Stimulated activated CD8-positive, alpha-beta memory T cell treated with anti-CD3 and anti-CD28 coated beads, Interleukin-4, amount 100 ng/mL, for 1 hour (primary cell): ENCODE data around the gene SLC35C1.

Experiments used
- DNase-seq, 2 donors: peaks; one replicate each; pipeline ENCODE4 v3.0.0-alpha.2; 2020; ENCODE audit warnings: low read depth in 2 of 2, low spot score in 1 of 2

SLC35C1 gene

GRCh38 chr11:45804761-45805304 lies at the start of gene SLC35C1:
TSS of gene SLC35C1 (plus strand) at chr11:45805149. CDS start at chr11:45805802, 653 bp downstream.
- DNase-seq = peak; percentile 93 to 94

GRCh38 chr11:45755281-45755859 lies 49.6 kb upstream of the SLC35C1 start:
- DNase-seq = no peak

GRCh38 chr11:45756384-45757010 lies 48.5 kb upstream of the SLC35C1 start:
- no peak for DNase-seq

- no peak for DNase-seq
Observed at GRCh38 chr11:45757672-45758071, 47.3 kb upstream of the SLC35C1 start.

- DNase-seq = no peak
Observed at GRCh38 chr11:45761659-45762058, 43.3 kb upstream of the SLC35C1 start.

- DNase-seq = no peak
Observed at GRCh38 chr11:45765107-45765668, 39.8 kb upstream of the SLC35C1 start.

- DNase-seq = no peak
Observed at GRCh38 chr11:45765836-45766235, 39.1 kb upstream of the SLC35C1 start.

- no peak for DNase-seq
Observed at GRCh38 chr11:45766469-45766868, 38.5 kb upstream of the SLC35C1 start.

GRCh38 chr11:45768486-45768885 lies 36.5 kb upstream of the SLC35C1 start:
- DNase-seq = no peak

GRCh38 chr11:45769960-45770359 lies 35.0 kb upstream of the SLC35C1 start:
- DNase-seq = no peak

- DNase-seq = peak; percentile 36 to 52
Observed at GRCh38 chr11:45771193-45771565, 33.8 kb upstream of the SLC35C1 start.

- peak; percentile 39 to 61 for DNase-seq
Observed at GRCh38 chr11:45771566-45772448, 33.1 kb upstream of the SLC35C1 start.

- no peak for DNase-seq
Observed at GRCh38 chr11:45772449-45772774, 32.5 kb upstream of the SLC35C1 start.

- DNase-seq = no peak
Observed at GRCh38 chr11:45772986-45773785, 31.8 kb upstream of the SLC35C1 start.

GRCh38 chr11:45773786-45774655 lies 30.9 kb upstream of the SLC35C1 start:
- DNase-seq = no peak

GRCh38 chr11:45774786-45775185 lies 30.2 kb upstream of the SLC35C1 start:
- DNase-seq = no peak

- DNase-seq = no peak
Observed at GRCh38 chr11:45777127-45777969, 27.6 kb upstream of the SLC35C1 start.

GRCh38 chr11:45778341-45778740 lies 26.6 kb upstream of the SLC35C1 start:
- DNase-seq = no peak

GRCh38 chr11:45779602-45780001 lies 25.3 kb upstream of the SLC35C1 start:
- DNase-seq = no peak
